ENCODE data around the gene EQTN. TPM values are rescaled to one million over a fixed set of nuclear protein-coding genes. Genes with fewer than 3 reads are reported as not detected.

The EQTN gene
- total and polyA plus RNA-seq, 2 of the 8 experiments (the other 6 are each of a cell fraction or from before 2014, with no cell fraction given) = 0.23 TPM; not detected in 1

- Histone ChIP-seq H3K79me1 (ENCODE audit: low read depth, low read length) (no peaks in the 10 kb centered on the region), H2BK12ac (ENCODE audit: low read depth, low read length) (no peak overlapping the region), H2BK5ac (ENCODE audit: low read depth, low read length) (no peak overlapping the region), H4K5ac (ENCODE audit: insufficient read length, low read depth, low read length) (no peak overlapping the region), H3K27ac (ENCODE audit: low read depth, low read length) (no peak overlapping the region), H3K9me3 (ENCODE audit: insufficient read depth in 2 of 2, low read depth in 1 of 2, low read length in 1 of 2) (no peaks in the 10 kb centered on the region), H3K36me3 (ENCODE audit: control insufficient read depth in 2 of 4, insufficient read depth in 4 of 4, low read length in 3 of 4) (no peaks in the 10 kb centered on the region; a peak in 1 of 8 replicates), H3K14ac (ENCODE audit: insufficient read length) (no peak overlapping the region), H3K9ac (replicated peaks in 1 of 4; ENCODE audit: extremely low read depth in 1 of 4, low read depth in 3 of 4, low read length in 3 of 4) (no peak overlapping the region), H4K20me1 (replicated peaks in 1 of 2; ENCODE audit: control insufficient read depth in 1 of 2, insufficient read depth in 2 of 2, low read length in 2 of 2) (no peaks in the 10 kb centered on the region), H2BK20ac (ENCODE audit: low read length) (no peak overlapping the region), H3K18ac (ENCODE audit: extremely low read depth, low read length) (no peak overlapping the region), H3K4me1 (replicated peaks in 1 of 4; ENCODE audit: control insufficient read depth in 3 of 4, insufficient read depth in 4 of 4, low read length in 3 of 4) (no peaks in the 10 kb centered on the region), H3K79me2 (ENCODE audit: control insufficient read depth in 1 of 2, insufficient read depth in 2 of 2, low read length in 2 of 2) (no peaks in the 10 kb centered on the region), H2BK120ac (replicated peaks; ENCODE audit: low read depth, low read length) (no peak overlapping the region), H3K4me2 (ENCODE audit: insufficient read depth in 1 of 2, low read depth in 2 of 2, low read length in 2 of 2) (no peak overlapping the region), H3K56ac (replicated peaks; ENCODE audit: insufficient read length, low read depth, low read length) (no peak overlapping the region), H3K23me2 (ENCODE audit: low read depth, low read length) (no peaks in the 10 kb centered on the region), H3K27me3 (replicated peaks in 1 of 4; ENCODE audit: control insufficient read depth in 3 of 4, extremely low read depth in 1 of 4, insufficient read depth in 3 of 4, low read length in 3 of 4) (no peaks in the 10 kb centered on the region), H3K4ac (replicated peaks; ENCODE audit: insufficient read length, low read depth, low read length) (no peak overlapping the region), H2BK15ac (ENCODE audit: low read length) (no peak overlapping the region), H3K4me3 (ENCODE audit: extremely low read depth in 1 of 4, insufficient read depth in 2 of 4, low read depth in 3 of 4, low read length in 4 of 4) (no peak overlapping the region), H2AK5ac (ENCODE audit: low read depth, low read length) (no peak overlapping the region), H3K23ac (ENCODE audit: insufficient read length) (no peak overlapping the region), H4K91ac (replicated peaks; ENCODE audit: insufficient read length, low read length) (no peak overlapping the region), H4K8ac (ENCODE audit: extremely low read depth, insufficient read depth, low read length) (no peak overlapping the region), H2AFZ (ENCODE audit: low read length) (no peak overlapping the region; the same call in 1 of the 2 replicates)
- WGBS, 2 experiments (ENCODE audit: extremely low coverage in 1 of 2, insufficient coverage in 1 of 2, insufficient read length in 1 of 2, insufficient replicate concordance in 2 of 2, low coverage in 1 of 2, low lambda C conversion rate in 2 of 2, missing lambda C conversion rate in 1 of 2) = 79% methylated on average over 8 of the region's 8 CpGs; no CpG with 5 or more reads in 1 of the 2 experiments
- ChIA-PET CTCF (ENCODE audit: partially characterized antibody) (interaction anchor here (0.6 to 1.9 kb wide), 5 partner anchors 15 to 1483 kb away, joined by 3 to 8 read pairs (median 3); no protein-coding TSS in a partner anchor), POLR2A (ENCODE audit: partially characterized antibody) (no interaction called here)
- DNase-seq (ENCODE audit: low read depth in 1 of 2, low spot score in 2 of 2) (no peak), FAIRE-seq (no peak)
- TF ChIP-seq RFX5 (IDR thresholded peaks at IDR 0.05; ENCODE audit: borderline replicate concordance, low read depth, low read length) (no peak), RBBP5 (IDR thresholded peaks at IDR 0.05; ENCODE audit: borderline replicate concordance, low read depth, low read length) (no peak), CBX5 (IDR thresholded peaks at IDR 0.05; ENCODE audit: low read depth, low read length) (no peak), CBX8 (IDR thresholded peaks at IDR 0.05; ENCODE audit: borderline replicate concordance, low read depth, low read length) (no peak), TAF7 (optimal IDR thresholded peaks at IDR 0.05; ENCODE audit: borderline replicate concordance, low read depth, low read length) (no peak), SAP30 (IDR thresholded peaks at IDR 0.05; ENCODE audit: insufficient read depth, insufficient replicate concordance, low read length) (no peak), SIRT6 (IDR thresholded peaks at IDR 0.05; ENCODE audit: low read length) (no peak)
- TF ChIP-seq, protein P1, sequence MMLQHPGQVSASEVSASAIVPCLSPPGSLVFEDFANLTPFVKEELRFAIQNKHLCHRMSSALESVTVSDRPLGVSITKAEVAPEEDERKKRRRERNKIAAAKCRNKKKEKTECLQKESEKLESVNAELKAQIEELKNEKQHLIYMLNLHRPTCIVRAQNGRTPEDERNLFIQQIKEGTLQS (IDR thresholded peaks at IDR 0.05; ENCODE audit: insufficient read depth, low read depth, low read length) = no peak
These were observed 5.7 kb downstream of the EQTN start for GRCh38 chr9:27291292-27291691.

All from H1 (cell line).